ENCODE measurements around the gene ADNP. TPM values are rescaled to one million over a fixed set of nuclear protein-coding genes. Genes with fewer than 3 reads are reported as not detected.

The ADNP gene
- polyA plus RNA-seq, 1 experiment, result 10.6 TPM

GRCh38 chr20:50879649-50880550 is 51.3 kb downstream of the ADNP start:
- Histone ChIP-seq H3K4me3 (ENCODE audit: low read depth, low read length) (no peak overlapping the region), H3K27me3 (ENCODE audit: control insufficient read depth, insufficient read depth, low read length) (no peaks in the 10 kb centered on the region), H3K36me3 (ENCODE audit: control insufficient read depth, insufficient read depth, low read length) (peaks cover 1% of the 10 kb centered on the region; the same call in 1 of the 2 replicates)
- POLR2A ChIA-PET, result no interaction called here
- no peak for DNase-seq (ENCODE audit: low read depth)
- CTCF ChIA-PET, result no interaction called here
- no peak for TF ChIP-seq CTCF (IDR thresholded peaks at IDR 0.05; ENCODE audit: insufficient read depth, low read depth, low read length)

- H3K36me3 ChIP-seq (ENCODE audit: control insufficient read depth, insufficient read depth, low read length), result peaks cover 1% of the 10 kb centered on the region; the same call in 1 of the 2 replicates
Measured at GRCh38 chr20:50877232-50877743, 53.9 kb downstream of the ADNP start.

GRCh38 chr20:50876816-50877215 is 54.4 kb downstream of the ADNP start:
- Histone ChIP-seq H3K4me3 (ENCODE audit: low read depth, low read length) (no peak overlapping the region), H3K27me3 (ENCODE audit: control insufficient read depth, insufficient read depth, low read length) (no peaks in the 10 kb centered on the region), H3K36me3 (ENCODE audit: control insufficient read depth, insufficient read depth, low read length) (peaks cover 1% of the 10 kb centered on the region; the same call in 1 of the 2 replicates)
- ChIA-PET POLR2A (no interaction called here), CTCF (interaction anchor here (1.5 kb wide), 1 partner anchor 49 kb away, joined by 3 read pairs; no protein-coding TSS in a partner anchor)
- DNase-seq (ENCODE audit: low read depth), result no peak
- no peak for TF ChIP-seq CTCF (IDR thresholded peaks at IDR 0.05; ENCODE audit: insufficient read depth, low read depth, low read length)

More at GRCh38 chr20:50877232-50877743, 53.9 kb downstream of the ADNP start:
- Histone ChIP-seq H3K27me3 (ENCODE audit: control insufficient read depth, insufficient read depth, low read length) (no peaks in the 10 kb centered on the region), H3K4me3 (ENCODE audit: low read depth, low read length) (no peak overlapping the region)
- ChIA-PET CTCF (interaction anchor here (0.8 kb wide), 1 partner anchor 9 kb away, joined by 3 read pairs; no protein-coding TSS in a partner anchor), POLR2A (no interaction called here)
- DNase-seq (ENCODE audit: low read depth), result no peak
- no peak for TF ChIP-seq CTCF (IDR thresholded peaks at IDR 0.05; ENCODE audit: insufficient read depth, low read depth, low read length)

- ChIA-PET CTCF (interaction anchor here (0.6 to 1.5 kb wide), 2 partner anchors 50 to 206 kb away, joined by 3 read pairs; no protein-coding TSS in a partner anchor), POLR2A (no interaction called here)
- no peak for DNase-seq (ENCODE audit: low read depth)
- Histone ChIP-seq H3K4me3 (ENCODE audit: low read depth, low read length) (no peak overlapping the region), H3K27me3 (ENCODE audit: control insufficient read depth, insufficient read depth, low read length) (no peaks in the 10 kb centered on the region), H3K36me3 (ENCODE audit: control insufficient read depth, insufficient read depth, low read length) (peaks cover 1% of the 10 kb centered on the region; the same call in 1 of the 2 replicates)
- no peak for TF ChIP-seq CTCF (IDR thresholded peaks at IDR 0.05; ENCODE audit: insufficient read depth, low read depth, low read length)
Measured at GRCh38 chr20:50876063-50876685, 55.1 kb downstream of the ADNP start.

Data from BJ (cell line).